ENCODE data around the gene S100A16. TPM values are rescaled to one million over a fixed set of nuclear protein-coding genes. Genes with fewer than 3 reads are reported as not detected.
"Not testable (repeated sequence)": the region's sequence is repeated elsewhere in the genome, so short reads cannot be mapped to it uniquely, and the experiment has no call there.

S100A16 gene
- total RNA-seq, 1 donor from 2014 or later = not detected

GRCh38 chr1:153565529-153566374 is 47.2 kb downstream of the S100A16 start, which contains the start of gene S100A2:
TSS of gene S100A2 (minus strand) at chr1:153565844. CDS start at chr1:153563877, 1,967 bp downstream.
- no peak for TF ChIP-seq CTCF (IDR thresholded peaks at IDR 0.05)
- Mint-ChIP-seq H3K36me3 (ENCODE audit: low read depth) (no peaks in the 10 kb centered on the region), H3K4me3 (peak within 1 kb of the TSS; percentile 82), H3K27me3 (peaks cover under 1% of the 10 kb centered on the region), H3K27ac (peak within 1 kb of the TSS; percentile 99), H3K9me3 (no peaks in the 10 kb centered on the region), H3K4me1 (peaks cover 36% of the 10 kb centered on the region)
- intact Hi-C loops (cut with micrococcal nuclease) = loop anchor here (1.0 kb wide), 2 partner anchors 20 to 29 kb away; partner anchors contain the start of gene S100A4
- CTCF ChIA-PET = interaction anchor here (0.7 to 2.4 kb wide), 7 partner anchors 21 to 213 kb away, joined by 3 to 22 read pairs (median 7); partner anchors contain the start of gene S100A6
- ATAC-seq (ENCODE audit: low read depth) (peak; percentile 75), DNase-seq (peak; percentile 43)
- POLR2A ChIA-PET = interaction anchor here (0.6 to 4.3 kb wide), 22 partner anchors 8 to 618 kb away, joined by 3 to 115 read pairs (median 6); partner anchors contain the start of genes CHTOP, ILF2, INTS3 and JTB

- Mint-ChIP-seq H3K36me3 (ENCODE audit: low read depth) (no peaks in the 10 kb centered on the region), H3K9me3 (no peaks in the 10 kb centered on the region), H3K27ac (no peak overlapping the region), H3K4me1 (peaks cover 36% of the 10 kb centered on the region), H3K4me3 (no peak overlapping the region), H3K27me3 (no peaks in the 10 kb centered on the region)
- ChIA-PET POLR2A (interaction anchor here (0.6 to 4.3 kb wide), 4 partner anchors 12 to 109 kb away, joined by 3 to 115 read pairs (median 26); partner anchors contain the start of genes S100A4 and S100A6), CTCF (interaction anchor here (1.0 to 1.2 kb wide), 3 partner anchors 8 to 31 kb away, joined by 3 to 4 read pairs (median 3); partner anchors contain the start of gene S100A6)
- ATAC-seq (ENCODE audit: low read depth) (no peak), DNase-seq (no peak)
- intact Hi-C loops (cut with micrococcal nuclease) = no loop called here
- no peak for TF ChIP-seq CTCF (IDR thresholded peaks at IDR 0.05)
Observed at GRCh38 chr1:153563991-153564390, 48.9 kb downstream of the S100A16 start.

GRCh38 chr1:153563483-153563901 is 49.4 kb downstream of the S100A16 start:
- intact Hi-C loops (cut with micrococcal nuclease) = no loop called here
- Mint-ChIP-seq H3K27me3 (no peaks in the 10 kb centered on the region), H3K27ac (no peak overlapping the region), H3K36me3 (ENCODE audit: low read depth) (no peaks in the 10 kb centered on the region), H3K4me3 (no peak overlapping the region), H3K9me3 (no peaks in the 10 kb centered on the region), H3K4me1 (peaks cover 32% of the 10 kb centered on the region)
- no peak for TF ChIP-seq CTCF (IDR thresholded peaks at IDR 0.05)
- ChIA-PET POLR2A (interaction anchor here (0.6 to 4.3 kb wide), 4 partner anchors 13 to 109 kb away, joined by 3 to 115 read pairs (median 26); partner anchors contain the start of genes S100A4 and S100A6), CTCF (interaction anchor here (1.0 to 1.2 kb wide), 3 partner anchors 9 to 30 kb away, joined by 3 to 4 read pairs (median 3); partner anchors contain the start of gene S100A6)
- no peak for DNase-seq
- ATAC-seq (ENCODE audit: low read depth) = no peak

DNA sequence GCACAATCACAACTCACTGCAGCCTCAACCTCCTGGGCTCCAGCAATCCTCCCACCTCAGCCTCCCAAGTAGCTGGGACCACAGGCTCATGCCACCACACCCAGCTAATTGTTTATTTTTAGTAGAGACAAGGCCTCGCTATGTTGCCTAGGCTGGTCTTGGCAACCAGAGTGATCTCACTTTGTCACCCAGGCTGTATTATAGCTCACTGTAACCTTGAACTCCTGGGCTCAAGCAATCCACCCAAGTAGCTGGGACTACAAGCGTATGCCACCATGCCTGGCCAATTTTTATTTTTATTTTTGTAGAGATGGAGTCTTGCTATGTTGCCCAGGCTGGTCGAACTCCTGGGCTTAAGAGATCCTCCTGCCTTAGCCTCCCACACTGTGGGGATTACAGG is 50.9 kb downstream of the S100A16 start:
- DNase-seq; H3K4me3 Mint-ChIP-seq; intact Hi-C loops (cut with micrococcal nuclease); H3K36me3 Mint-ChIP-seq (ENCODE audit: low read depth); H3K27ac Mint-ChIP-seq; H3K9me3 Mint-ChIP-seq; H3K27me3 Mint-ChIP-seq; ATAC-seq (ENCODE audit: low read depth): not testable (repeated sequence)
- ChIA-PET POLR2A (interaction anchor here (0.6 to 0.9 kb wide), 2 partner anchors 23 to 425 kb away, joined by 3 to 4 read pairs; no protein-coding TSS in a partner anchor), CTCF (interaction anchor here (1.4 kb wide), 1 partner anchor 29 kb away, joined by 4 read pairs; no protein-coding TSS in a partner anchor)
- peaks cover 21% of the 10 kb centered on the region for H3K4me1 Mint-ChIP-seq

DNA sequence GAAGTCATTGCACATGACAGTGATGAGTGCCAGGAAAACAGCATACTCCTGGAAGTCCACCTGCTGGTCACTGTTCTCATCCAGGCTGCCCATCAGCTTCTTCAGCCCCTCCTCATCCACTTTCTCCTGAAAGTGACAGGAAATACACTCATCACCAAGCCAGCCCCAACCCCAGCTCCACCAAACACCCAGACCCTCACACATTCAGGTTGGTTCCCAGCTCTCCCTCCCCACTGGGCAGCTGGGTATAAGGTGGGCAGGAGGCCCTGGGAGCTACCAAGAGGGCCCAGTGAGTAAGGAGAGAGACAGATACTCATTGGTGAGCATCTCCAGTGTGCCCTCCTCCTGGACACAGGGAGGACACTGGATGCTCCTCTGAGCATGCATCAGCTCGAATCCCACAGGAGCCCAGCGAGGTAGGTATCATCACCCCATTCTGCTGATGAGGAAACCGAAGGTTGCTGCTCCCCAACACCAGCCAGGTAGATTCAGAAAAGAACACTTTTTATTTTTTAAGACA is 51.4 kb downstream of the S100A16 start:
- intact Hi-C loops (cut with micrococcal nuclease) = no loop called here
- CTCF ChIA-PET = interaction anchor here (1.4 kb wide), 1 partner anchor 28 kb away, joined by 4 read pairs; no protein-coding TSS in a partner anchor
- TF ChIP-seq CTCF (IDR thresholded peaks at IDR 0.05) = no peak
- no peak overlapping the region for H3K4me3 Mint-ChIP-seq
- no peaks in the 10 kb centered on the region for H3K36me3 Mint-ChIP-seq (ENCODE audit: low read depth)
- no peak for DNase-seq
- POLR2A ChIA-PET = no interaction called here
- H3K27ac Mint-ChIP-seq = no peak overlapping the region
- peaks cover 16% of the 10 kb centered on the region for H3K4me1 Mint-ChIP-seq
- ATAC-seq (ENCODE audit: low read depth) = no peak
- no peaks in the 10 kb centered on the region for H3K27me3 Mint-ChIP-seq
- H3K9me3 Mint-ChIP-seq = no peaks in the 10 kb centered on the region
